Measurements from ENCODE around the gene FOXRED1.

GRCh38 chr11:126317756-126318573 lies 49.0 kb downstream of the FOXRED1 start:
- TF ChIP-seq SIN3A (IDR thresholded peaks at IDR 0.05; ENCODE audit: borderline replicate concordance, insufficient read depth, low read length), result no peak
- TF ChIP-seq, protein P1, sequence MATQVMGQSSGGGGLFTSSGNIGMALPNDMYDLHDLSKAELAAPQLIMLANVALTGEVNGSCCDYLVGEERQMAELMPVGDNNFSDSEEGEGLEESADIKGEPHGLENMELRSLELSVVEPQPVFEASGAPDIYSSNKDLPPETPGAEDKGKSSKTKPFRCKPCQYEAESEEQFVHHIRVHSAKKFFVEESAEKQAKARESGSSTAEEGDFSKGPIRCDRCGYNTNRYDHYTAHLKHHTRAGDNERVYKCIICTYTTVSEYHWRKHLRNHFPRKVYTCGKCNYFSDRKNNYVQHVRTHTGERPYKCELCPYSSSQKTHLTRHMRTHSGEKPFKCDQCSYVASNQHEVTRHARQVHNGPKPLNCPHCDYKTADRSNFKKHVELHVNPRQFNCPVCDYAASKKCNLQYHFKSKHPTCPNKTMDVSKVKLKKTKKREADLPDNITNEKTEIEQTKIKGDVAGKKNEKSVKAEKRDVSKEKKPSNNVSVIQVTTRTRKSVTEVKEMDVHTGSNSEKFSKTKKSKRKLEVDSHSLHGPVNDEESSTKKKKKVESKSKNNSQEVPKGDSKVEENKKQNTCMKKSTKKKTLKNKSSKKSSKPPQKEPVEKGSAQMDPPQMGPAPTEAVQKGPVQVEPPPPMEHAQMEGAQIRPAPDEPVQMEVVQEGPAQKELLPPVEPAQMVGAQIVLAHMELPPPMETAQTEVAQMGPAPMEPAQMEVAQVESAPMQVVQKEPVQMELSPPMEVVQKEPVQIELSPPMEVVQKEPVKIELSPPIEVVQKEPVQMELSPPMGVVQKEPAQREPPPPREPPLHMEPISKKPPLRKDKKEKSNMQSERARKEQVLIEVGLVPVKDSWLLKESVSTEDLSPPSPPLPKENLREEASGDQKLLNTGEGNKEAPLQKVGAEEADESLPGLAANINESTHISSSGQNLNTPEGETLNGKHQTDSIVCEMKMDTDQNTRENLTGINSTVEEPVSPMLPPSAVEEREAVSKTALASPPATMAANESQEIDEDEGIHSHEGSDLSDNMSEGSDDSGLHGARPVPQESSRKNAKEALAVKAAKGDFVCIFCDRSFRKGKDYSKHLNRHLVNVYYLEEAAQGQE (IDR thresholded peaks at IDR 0.05; ENCODE audit: insufficient read depth in 1 of 2, low read depth in 2 of 2, low read length in 2 of 2), result no peak
